ENCODE data around the gene CNPY1. TPM values are rescaled to one million over a fixed set of nuclear protein-coding genes. Genes with fewer than 3 reads are reported as not detected.
"Not testable (repeated sequence)": the region's sequence is repeated elsewhere in the genome, so short reads cannot be mapped to it uniquely, and the experiment has no call there.

The CNPY1 gene
- total RNA-seq, 1 donor: not detected

DNA sequence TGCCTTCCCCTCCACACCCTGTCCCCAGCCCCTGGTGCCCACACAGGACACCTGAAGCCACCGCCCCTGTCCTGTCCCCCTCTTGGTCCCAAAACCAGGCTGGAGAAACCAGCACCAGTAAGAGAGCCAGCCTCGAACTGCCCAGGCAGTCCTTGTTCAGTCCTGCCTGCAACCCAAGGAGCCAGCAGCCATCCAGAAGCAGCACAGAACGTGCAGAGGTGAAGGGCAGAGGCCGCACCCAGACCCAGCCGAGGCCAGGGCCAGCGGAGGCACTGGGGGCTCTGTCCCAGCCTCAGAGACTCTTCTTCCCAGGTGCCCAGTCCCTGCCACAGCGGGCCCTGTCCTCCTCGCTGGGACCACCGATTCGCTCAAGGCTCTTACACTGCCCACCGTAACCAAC lies 23.3 kb upstream of the CNPY1 start:
- Histone ChIP-seq H3K4me3 (ENCODE audit: low read length) (no peak overlapping the region), H3K4me1 (ENCODE audit: insufficient read depth, low read length) (no peaks in the 10 kb centered on the region), H3K9me3 (ENCODE audit: low read depth, low read length) (no peaks in the 10 kb centered on the region), H3K27me3 (ENCODE audit: insufficient read depth, low read length) (no peaks in the 10 kb centered on the region)

GRCh38 chr7:155568842-155569494 lies 22.6 kb upstream of the CNPY1 start:
- H3K4me3 ChIP-seq (ENCODE audit: low read length): no peak overlapping the region
- no peaks in the 10 kb centered on the region for H3K9me3 ChIP-seq (ENCODE audit: low read depth, low read length)
- no peaks in the 10 kb centered on the region for H3K4me1 ChIP-seq (ENCODE audit: insufficient read depth, low read length)
- H3K27me3 ChIP-seq (ENCODE audit: insufficient read depth, low read length): no peaks in the 10 kb centered on the region

- Histone ChIP-seq H3K27me3 (ENCODE audit: insufficient read depth, low read length) (no peaks in the 10 kb centered on the region), H3K4me3 (ENCODE audit: low read length) (no peak overlapping the region), H3K4me1 (ENCODE audit: insufficient read depth, low read length) (no peaks in the 10 kb centered on the region), H3K9me3 (ENCODE audit: low read depth, low read length) (no peaks in the 10 kb centered on the region)
Measured at GRCh38 chr7:155568333-155568660, 21.9 kb upstream of the CNPY1 start.

DNA sequence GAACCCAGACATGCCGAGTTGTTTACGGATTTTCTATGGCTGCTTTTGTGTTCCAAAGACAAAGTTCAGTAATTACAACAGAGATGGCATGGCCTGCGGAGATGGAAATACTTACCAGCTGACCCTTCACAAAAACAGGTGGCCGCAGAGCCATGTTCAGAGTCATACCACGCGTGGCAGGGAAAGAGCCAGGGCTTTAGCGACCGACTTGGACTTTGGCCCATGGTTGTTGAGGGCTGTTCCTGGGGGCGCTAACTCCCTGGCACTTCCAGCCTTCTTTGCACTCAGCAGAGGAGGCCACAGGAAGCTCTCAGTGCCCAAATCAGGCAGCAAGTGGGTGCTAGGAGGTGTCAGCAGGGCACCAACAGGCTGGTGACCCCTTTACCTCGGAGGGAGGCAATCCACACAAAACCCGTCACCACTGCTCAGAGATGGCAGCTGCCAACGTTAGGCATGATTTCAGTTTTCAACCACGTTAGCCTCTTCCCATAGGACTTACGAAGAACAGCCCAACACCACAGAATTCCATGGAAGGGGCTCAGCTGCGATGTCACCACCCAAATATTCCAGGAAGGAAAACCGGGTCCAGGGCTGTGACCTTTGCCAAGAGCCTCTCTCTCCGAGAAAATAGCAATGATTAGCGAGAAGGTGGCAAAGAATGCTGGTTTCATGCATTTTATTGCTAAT lies 21.4 kb upstream of the CNPY1 start:
- no peak overlapping the region for H3K4me3 ChIP-seq (ENCODE audit: low read length)
- no peaks in the 10 kb centered on the region for H3K4me1 ChIP-seq (ENCODE audit: insufficient read depth, low read length)
- no peaks in the 10 kb centered on the region for H3K27me3 ChIP-seq (ENCODE audit: insufficient read depth, low read length)
- no peaks in the 10 kb centered on the region for H3K9me3 ChIP-seq (ENCODE audit: low read depth, low read length)

GRCh38 chr7:155566011-155566836 lies 19.9 kb upstream of the CNPY1 start:
- H3K27me3 ChIP-seq (ENCODE audit: insufficient read depth, low read length): no peaks in the 10 kb centered on the region
- H3K4me1 ChIP-seq (ENCODE audit: insufficient read depth, low read length): no peaks in the 10 kb centered on the region
- H3K9me3 ChIP-seq (ENCODE audit: low read depth, low read length): no peaks in the 10 kb centered on the region
- no peak overlapping the region for H3K4me3 ChIP-seq (ENCODE audit: low read length)

- H3K4me3 ChIP-seq (ENCODE audit: low read length): no peak overlapping the region
- H3K9me3 ChIP-seq (ENCODE audit: low read depth, low read length): no peaks in the 10 kb centered on the region
- no peaks in the 10 kb centered on the region for H3K4me1 ChIP-seq (ENCODE audit: insufficient read depth, low read length)
- H3K27me3 ChIP-seq (ENCODE audit: insufficient read depth, low read length): no peaks in the 10 kb centered on the region
Measured at GRCh38 chr7:155565596-155565995, 19.2 kb upstream of the CNPY1 start.

- H3K4me1 ChIP-seq (ENCODE audit: insufficient read depth, low read length); H3K27me3 ChIP-seq (ENCODE audit: insufficient read depth, low read length); H3K4me3 ChIP-seq (ENCODE audit: low read length); H3K9me3 ChIP-seq (ENCODE audit: low read depth, low read length): not testable (repeated sequence)
Measured at GRCh38 chr7:155562976-155563375, 16.6 kb upstream of the CNPY1 start.

DNA sequence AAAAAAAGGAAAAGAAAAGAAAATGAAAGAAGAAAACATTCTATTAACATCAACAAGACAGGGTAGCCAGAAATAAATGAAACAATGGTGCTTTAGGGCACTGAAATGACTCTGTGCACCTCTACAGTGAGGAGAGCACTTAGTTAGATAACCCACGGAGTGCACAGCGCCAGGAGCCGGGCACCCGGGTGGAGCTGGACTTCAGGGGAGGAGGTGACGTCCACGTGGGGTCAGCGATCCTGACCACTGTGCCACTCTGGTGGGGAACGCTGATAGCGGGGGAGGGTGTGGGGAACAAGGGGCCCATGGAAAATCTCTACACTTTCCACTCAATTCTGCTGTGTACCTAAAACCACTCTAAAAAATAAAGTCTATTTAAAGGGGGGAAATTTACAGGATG lies 15.7 kb upstream of the CNPY1 start:
- Histone ChIP-seq H3K4me3 (ENCODE audit: low read length) (no peak overlapping the region), H3K9me3 (ENCODE audit: low read depth, low read length) (no peaks in the 10 kb centered on the region), H3K4me1 (ENCODE audit: insufficient read depth, low read length) (no peaks in the 10 kb centered on the region), H3K27me3 (ENCODE audit: insufficient read depth, low read length) (no peaks in the 10 kb centered on the region)

GRCh38 chr7:155560982-155561686 lies 14.8 kb upstream of the CNPY1 start:
- Histone ChIP-seq H3K27me3 (ENCODE audit: insufficient read depth, low read length) (no peaks in the 10 kb centered on the region), H3K4me1 (ENCODE audit: insufficient read depth, low read length) (no peaks in the 10 kb centered on the region), H3K4me3 (ENCODE audit: low read length) (no peak overlapping the region), H3K9me3 (ENCODE audit: low read depth, low read length) (no peaks in the 10 kb centered on the region)

DNA sequence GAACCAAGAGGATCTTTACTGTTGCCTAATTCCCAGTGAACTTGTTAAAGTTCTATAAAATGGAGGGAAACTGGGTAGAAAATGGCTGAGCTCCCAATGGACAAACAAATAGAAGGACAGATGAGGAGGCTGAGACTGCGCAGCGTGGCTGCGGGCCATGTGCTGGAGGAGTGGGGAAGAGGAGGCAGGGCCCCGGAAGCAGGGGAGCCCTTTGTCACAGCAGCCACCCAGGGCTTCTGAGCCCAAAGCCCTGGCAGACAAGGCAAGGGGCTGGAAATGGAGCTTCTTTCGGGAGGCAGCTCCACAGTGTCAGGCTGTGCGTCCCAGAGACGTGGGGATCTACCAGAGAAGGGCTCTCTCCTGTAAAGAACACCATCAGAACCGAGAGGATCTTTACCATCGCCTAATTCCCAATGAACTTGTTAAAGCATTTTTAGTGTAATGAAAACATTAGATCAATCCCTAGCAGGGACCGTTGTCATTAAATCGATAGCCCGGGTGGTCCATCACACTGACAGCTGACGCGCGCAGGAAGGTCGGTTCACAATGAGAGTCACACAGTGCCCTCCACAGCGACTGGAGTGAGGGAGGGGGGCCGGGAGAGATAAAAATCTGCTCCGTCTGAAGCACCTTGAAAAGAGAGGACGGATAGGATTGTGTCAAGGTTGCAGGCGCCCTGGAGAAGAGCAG lies 14.0 kb upstream of the CNPY1 start:
- Histone ChIP-seq H3K4me1 (ENCODE audit: insufficient read depth, low read length) (no peaks in the 10 kb centered on the region), H3K4me3 (ENCODE audit: low read length) (no peak overlapping the region), H3K9me3 (ENCODE audit: low read depth, low read length) (no peaks in the 10 kb centered on the region), H3K27me3 (ENCODE audit: insufficient read depth, low read length) (no peaks in the 10 kb centered on the region)

GRCh38 chr7:155559519-155560108 lies 13.3 kb upstream of the CNPY1 start:
- no peak overlapping the region for H3K4me3 ChIP-seq (ENCODE audit: low read length)
- no peaks in the 10 kb centered on the region for H3K4me1 ChIP-seq (ENCODE audit: insufficient read depth, low read length)
- H3K27me3 ChIP-seq (ENCODE audit: insufficient read depth, low read length): no peaks in the 10 kb centered on the region
- no peaks in the 10 kb centered on the region for H3K9me3 ChIP-seq (ENCODE audit: low read depth, low read length)

DNA sequence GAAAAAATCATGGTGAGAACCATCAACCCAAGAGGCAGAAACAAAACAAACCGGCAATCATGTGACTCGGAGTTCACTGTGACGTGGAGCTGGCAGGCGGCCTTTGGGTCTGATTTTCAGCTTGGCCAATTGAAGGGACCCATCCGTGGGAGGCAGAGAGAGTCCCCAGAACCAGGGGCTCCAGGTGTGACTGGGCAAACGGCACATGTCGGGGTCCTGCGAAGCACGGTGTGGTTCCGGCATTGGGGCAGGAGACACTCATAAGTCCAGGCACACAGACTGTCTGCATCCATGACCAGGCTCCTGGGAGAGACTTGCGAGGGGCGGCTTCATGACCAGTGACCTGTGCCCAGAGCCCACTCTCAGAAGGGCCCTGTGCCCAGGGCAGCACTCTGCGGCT lies 12.6 kb upstream of the CNPY1 start:
- Histone ChIP-seq H3K27me3 (ENCODE audit: insufficient read depth, low read length) (no peaks in the 10 kb centered on the region), H3K4me1 (ENCODE audit: insufficient read depth, low read length) (no peaks in the 10 kb centered on the region), H3K4me3 (ENCODE audit: low read length) (no peak overlapping the region), H3K9me3 (ENCODE audit: low read depth, low read length) (no peaks in the 10 kb centered on the region)

GRCh38 chr7:155558351-155558750 lies 12.0 kb upstream of the CNPY1 start:
- no peaks in the 10 kb centered on the region for H3K9me3 ChIP-seq (ENCODE audit: low read depth, low read length)
- no peak overlapping the region for H3K4me3 ChIP-seq (ENCODE audit: low read length)
- H3K4me1 ChIP-seq (ENCODE audit: insufficient read depth, low read length): no peaks in the 10 kb centered on the region
- H3K27me3 ChIP-seq (ENCODE audit: insufficient read depth, low read length): no peaks in the 10 kb centered on the region

GRCh38 chr7:155557778-155558177 lies 11.4 kb upstream of the CNPY1 start:
- H3K4me1 ChIP-seq (ENCODE audit: insufficient read depth, low read length): no peaks in the 10 kb centered on the region
- H3K9me3 ChIP-seq (ENCODE audit: low read depth, low read length): no peaks in the 10 kb centered on the region
- no peak overlapping the region for H3K4me3 ChIP-seq (ENCODE audit: low read length)
- H3K27me3 ChIP-seq (ENCODE audit: insufficient read depth, low read length): no peaks in the 10 kb centered on the region

All from mononuclear cell (primary cell).